Uterus (tissue), 2 donors: ENCODE results near the gene ACKR2.

ENCODE experiments used
- CTCF ChIP-seq, 4 experiments: fragments of 200-600 bp in 2 of 4; fragments of 450-650 bp in 2 of 4; sonication (generic) in 2 of 4; IDR thresholded peaks; one replicate each; pipeline ENCODE4 v1.5.1; 2016 to 2019; ENCODE audit warnings: antibody characterized with exemption in 4 of 4, mild to moderate bottlenecking in 2 of 4, moderate library complexity in 1 of 4
- POLR2A ChIP-seq, 2 donors: fragments of 450-650 bp; IDR thresholded peaks; one replicate each; pipeline ENCODE4 v1.6.1; 2016; ENCODE audit warnings: antibody characterized with exemption in 2 of 2, mild to moderate bottlenecking in 1 of 2, moderate library complexity in 1 of 2

- TF ChIP-seq CTCF (IDR thresholded peaks at IDR 0.05) (no peak), POLR2A (IDR thresholded peaks at IDR 0.05) (no peak)
Observed at GRCh38 chr3:42823351-42823750, 14.1 kb downstream of the ACKR2 start.
